Smooth muscle cell (in vitro differentiated cells): ENCODE measurements around the gene ASB1. TPM values are rescaled to one million over a fixed set of nuclear protein-coding genes. Genes with fewer than 3 reads are reported as not detected.
A peak's percentile ranks its signal among the peaks of the same experiment; 100 is the strongest.

Experiments
- DNase-seq: peaks from one replicate; lab custom pipeline; 2025; ENCODE audit not compliant: unreplicated experiment; lab: John Stamatoyannopoulos, UW
- H2AFZ ChIP-seq: fragments of 200-600 bp; sonication (generic); 2 replicates; pipeline ENCODE4 v1.6.0; 2016; ENCODE audit warnings: antibody characterized with exemption, low read depth, mild to moderate bottlenecking
- H3F3A ChIP-seq: fragments of 200-600 bp; sonication (generic); 2 replicates; pipeline ENCODE4 v1.6.0; 2017; ENCODE audit warnings: antibody characterized with exemption, low read depth
- H3K27ac ChIP-seq: fragments of 200-600 bp; sonication (generic); 2 replicates; pipeline ENCODE4 v1.5.1; 2016; ENCODE audit warnings: low read depth, mild to moderate bottlenecking
- H3K27me3 ChIP-seq: fragments of 200-600 bp; sonication (generic); 2 replicates; pipeline ENCODE4 v1.6.1; 2016; ENCODE audit warnings: low read depth, mild to moderate bottlenecking
- H3K36me3 ChIP-seq: fragments of 200-600 bp; sonication (generic); 2 replicates; pipeline ENCODE4 v1.5.1; 2016; ENCODE audit warnings: low read depth
- H3K4me1 ChIP-seq: fragments of 200-600 bp; sonication (generic); 2 replicates; pipeline ENCODE4 v1.5.1; 2016; ENCODE audit warnings: low read depth
- H3K4me2 ChIP-seq: fragments of 200-600 bp; sonication (generic); 2 replicates; pipeline ENCODE4 v1.6.0; 2016; ENCODE audit warnings: mild to moderate bottlenecking
- H3K4me3 ChIP-seq: fragments of 200-600 bp; sonication (generic); 2 replicates; pipeline ENCODE4 v1.5.1; 2016; ENCODE audit warnings: mild to moderate bottlenecking
- H3K79me2 ChIP-seq: fragments of 200-600 bp; sonication (generic); 2 replicates; pipeline ENCODE4 v1.6.0; 2016; ENCODE audit warnings: low read depth, mild to moderate bottlenecking
- H3K9ac ChIP-seq: fragments of 200-600 bp; sonication (generic); 2 replicates; pipeline ENCODE4 v1.6.0; 2016; ENCODE audit warnings: low read depth
- H3K9me3 ChIP-seq: fragments of 200-600 bp; sonication (generic); replicated peaks from 2 replicates; pipeline ENCODE4 v1.5.1; 2016; ENCODE audit warnings: low read depth
- H4K20me1 ChIP-seq: fragments of 200-600 bp; sonication (generic); 2 replicates; pipeline ENCODE4 v1.6.0; 2016; ENCODE audit warnings: low read depth
- WGBS: methylation state at CpG from one replicate; pipeline ENCODE4 v1.1.7; 2016; ENCODE audit warnings: low lambda C conversion rate; 5-methylcytosine and 5-hydroxymethylcytosine counted together
- polyA plus RNA-seq: library from polyadenylated mRNA; unstranded; fragments of >200 nt; fragmentation: Nextera tagmentation; extraction: Ambion mirVana; gene quantifications from 2 replicates; pipeline ENCODE4 v1.2.1, GENCODE V29; 2016
- total RNA-seq: library from RNA; depleted of rRNA; stranded (reverse); fragments of >200 nt; gene quantifications from 2 replicates; pipeline ENCODE4 v1.2.3, GENCODE V29; 2014
- TF ChIP-seq, protein P1 (sequence below): fragments of 200-600 bp; sonication (generic); IDR thresholded peaks from 2 replicates; pipeline ENCODE4 v1.5.1; 2017; ENCODE audit warnings: borderline replicate concordance, mild to moderate bottlenecking, antibody characterized with exemption; ENCODE audit not compliant: insufficient read depth, poor library complexity, severe bottlenecking

ASB1 gene
- total and polyA plus RNA-seq, 2 experiments from 2014 or later = 24.8 to 27.3 TPM

DNA sequence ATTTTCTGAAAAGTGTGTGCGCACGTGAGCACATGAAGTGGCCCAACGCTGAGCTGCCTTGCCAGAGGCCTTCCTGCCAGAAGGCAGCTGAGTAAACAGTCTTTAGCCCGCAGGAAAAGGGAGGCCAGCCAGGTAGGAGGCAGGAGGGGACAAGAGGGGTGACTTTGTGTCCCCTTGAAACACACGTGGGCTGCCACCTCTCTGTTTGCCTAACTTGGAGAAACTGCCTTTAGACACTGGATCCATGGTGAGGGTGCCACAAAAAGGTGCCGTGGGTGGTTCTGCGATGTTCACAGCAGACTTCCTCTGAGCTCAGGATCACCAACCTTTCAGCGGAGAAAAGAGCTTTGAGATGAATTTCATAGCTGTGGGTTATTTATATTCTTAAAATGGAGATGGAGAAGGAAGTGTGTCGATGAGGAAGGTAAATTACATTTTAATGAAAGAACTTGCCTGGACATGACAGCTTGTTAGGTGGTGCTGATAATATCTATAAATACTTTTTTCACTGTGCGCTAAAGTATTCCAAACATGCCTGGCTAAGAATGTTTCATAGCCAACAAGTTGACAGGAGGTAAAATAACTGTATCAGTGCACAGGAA, 36.6 kb upstream of the ASB1 start:
- Histone ChIP-seq H3K4me3 (no peak overlapping the region), H3K27me3 (no peaks in the 10 kb centered on the region), H3F3A (no peaks in the 10 kb centered on the region), H3K27ac (peak overlapping the region; percentile 66), H2AFZ (no peak overlapping the region), H3K4me1 (no peaks in the 10 kb centered on the region), H3K4me2 (no peak overlapping the region), H4K20me1 (no peaks in the 10 kb centered on the region), H3K36me3 (no peaks in the 10 kb centered on the region), H3K9ac (peak overlapping the region; percentile 33), H3K9me3 (no peaks in the 10 kb centered on the region), H3K79me2 (no peaks in the 10 kb centered on the region)
- 84% methylated on average over 10 of the region's 10 CpGs for WGBS
- TF ChIP-seq, protein P1, sequence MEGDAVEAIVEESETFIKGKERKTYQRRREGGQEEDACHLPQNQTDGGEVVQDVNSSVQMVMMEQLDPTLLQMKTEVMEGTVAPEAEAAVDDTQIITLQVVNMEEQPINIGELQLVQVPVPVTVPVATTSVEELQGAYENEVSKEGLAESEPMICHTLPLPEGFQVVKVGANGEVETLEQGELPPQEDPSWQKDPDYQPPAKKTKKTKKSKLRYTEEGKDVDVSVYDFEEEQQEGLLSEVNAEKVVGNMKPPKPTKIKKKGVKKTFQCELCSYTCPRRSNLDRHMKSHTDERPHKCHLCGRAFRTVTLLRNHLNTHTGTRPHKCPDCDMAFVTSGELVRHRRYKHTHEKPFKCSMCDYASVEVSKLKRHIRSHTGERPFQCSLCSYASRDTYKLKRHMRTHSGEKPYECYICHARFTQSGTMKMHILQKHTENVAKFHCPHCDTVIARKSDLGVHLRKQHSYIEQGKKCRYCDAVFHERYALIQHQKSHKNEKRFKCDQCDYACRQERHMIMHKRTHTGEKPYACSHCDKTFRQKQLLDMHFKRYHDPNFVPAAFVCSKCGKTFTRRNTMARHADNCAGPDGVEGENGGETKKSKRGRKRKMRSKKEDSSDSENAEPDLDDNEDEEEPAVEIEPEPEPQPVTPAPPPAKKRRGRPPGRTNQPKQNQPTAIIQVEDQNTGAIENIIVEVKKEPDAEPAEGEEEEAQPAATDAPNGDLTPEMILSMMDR = no peak
- DNase-seq = no peak

DNA sequence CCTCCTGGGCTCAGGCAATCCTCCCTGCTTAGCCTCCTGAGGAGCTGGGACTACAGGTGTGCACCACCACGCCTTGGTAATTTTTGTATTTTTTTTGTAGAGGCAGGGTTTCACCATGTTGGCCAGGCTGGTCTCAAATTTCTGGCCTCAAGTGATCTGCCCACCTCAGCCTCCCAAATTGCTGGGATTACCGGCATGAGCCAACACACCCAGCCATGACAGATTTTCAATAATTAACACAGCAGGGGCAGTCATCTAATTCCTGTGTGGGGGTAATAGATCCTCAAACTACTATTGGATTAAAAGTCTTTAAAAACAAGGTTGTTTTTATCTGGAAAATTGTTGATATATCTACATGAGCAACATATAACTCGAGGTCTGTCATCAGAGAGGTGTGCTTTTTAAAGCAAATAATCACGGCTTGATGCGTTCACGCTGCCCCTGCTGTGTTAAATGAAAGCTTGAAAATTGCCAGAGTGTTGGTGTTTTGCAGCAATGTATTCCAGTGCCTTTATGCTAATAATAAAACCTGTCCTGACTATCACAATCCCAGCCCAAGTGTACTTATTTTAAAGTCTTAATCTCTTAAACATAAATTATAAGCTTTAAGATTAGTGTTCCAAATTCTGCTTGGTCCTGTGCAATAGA, 35.6 kb upstream of the ASB1 start:
- H3K27ac ChIP-seq = no peak overlapping the region
- no peaks in the 10 kb centered on the region for H3K36me3 ChIP-seq
- H3K4me2 ChIP-seq = no peak overlapping the region
- DNase-seq = no peak
- H3K4me3 ChIP-seq = no peak overlapping the region
- no peaks in the 10 kb centered on the region for H3K9me3 ChIP-seq
- no peaks in the 10 kb centered on the region for H4K20me1 ChIP-seq
- H2AFZ ChIP-seq = no peak overlapping the region
- 91% methylated on average over 6 of the region's 6 CpGs for WGBS
- H3K9ac ChIP-seq = no peak overlapping the region
- no peaks in the 10 kb centered on the region for H3K79me2 ChIP-seq
- no peaks in the 10 kb centered on the region for H3K27me3 ChIP-seq
- TF ChIP-seq, protein P1 = no peak
- H3K4me1 ChIP-seq = no peaks in the 10 kb centered on the region
- no peaks in the 10 kb centered on the region for H3F3A ChIP-seq

DNA sequence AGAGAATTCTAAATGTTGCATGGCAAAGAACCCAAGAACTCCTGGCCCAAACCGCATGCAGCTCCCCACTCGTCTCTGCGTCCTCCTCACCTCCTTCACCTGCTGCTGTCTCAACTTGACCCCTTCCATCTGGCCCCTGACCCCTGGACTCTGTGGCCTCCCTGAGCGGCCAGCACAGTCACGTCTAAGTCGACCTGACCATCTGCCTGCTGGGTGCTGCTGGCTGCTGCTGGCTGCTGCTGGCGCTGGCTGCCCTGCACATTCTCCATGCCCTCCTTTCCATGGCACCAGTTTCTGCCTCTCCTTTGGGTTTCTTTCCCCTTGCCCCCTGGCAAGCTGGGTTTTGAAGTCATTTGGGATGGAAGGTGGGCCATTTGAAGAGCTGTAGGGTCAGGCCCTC, 30.1 kb upstream of the ASB1 start:
- no peaks in the 10 kb centered on the region for H4K20me1 ChIP-seq
- H3K9ac ChIP-seq = no peak overlapping the region
- no peaks in the 10 kb centered on the region for H3F3A ChIP-seq
- H3K36me3 ChIP-seq = peaks cover 6% of the 10 kb centered on the region
- no peaks in the 10 kb centered on the region for H3K9me3 ChIP-seq
- peaks cover 5% of the 10 kb centered on the region for H3K4me1 ChIP-seq
- WGBS = 98% methylated on average over 7 of the region's 7 CpGs
- no peaks in the 10 kb centered on the region for H3K79me2 ChIP-seq
- no peak overlapping the region for H2AFZ ChIP-seq
- DNase-seq = no peak
- no peak overlapping the region for H3K4me2 ChIP-seq
- H3K27ac ChIP-seq = no peak overlapping the region
- H3K27me3 ChIP-seq = no peaks in the 10 kb centered on the region
- H3K4me3 ChIP-seq = no peak overlapping the region
- TF ChIP-seq, protein P1 = no peak

DNA sequence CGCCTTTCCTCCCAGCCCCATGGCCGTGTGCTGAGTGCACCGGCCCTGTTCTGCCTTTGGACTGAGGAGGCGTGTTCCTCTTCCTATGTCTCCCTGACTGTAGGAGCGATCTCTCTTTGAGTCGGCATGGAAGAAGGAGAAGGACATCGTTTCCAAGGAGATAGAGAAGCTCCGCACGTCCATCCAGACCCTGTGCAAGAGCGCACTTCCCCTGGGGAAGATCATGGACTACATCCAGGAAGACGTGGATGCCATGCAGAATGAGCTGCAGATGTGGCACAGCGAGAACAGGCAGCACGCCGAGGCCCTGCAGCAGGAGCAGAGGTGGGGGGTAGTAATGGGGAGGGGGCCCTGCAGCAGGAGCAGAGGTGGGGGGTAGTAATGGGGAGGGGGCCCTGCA, 29.4 kb upstream of the ASB1 start:
- H3K27ac ChIP-seq = no peak overlapping the region
- H3K4me3 ChIP-seq = no peak overlapping the region
- H3K36me3 ChIP-seq = peaks cover 6% of the 10 kb centered on the region
- no peaks in the 10 kb centered on the region for H3K79me2 ChIP-seq
- no peak overlapping the region for H3K4me2 ChIP-seq
- H3K9ac ChIP-seq = no peak overlapping the region
- WGBS = 93% methylated on average over 12 of the region's 14 CpGs
- no peaks in the 10 kb centered on the region for H3F3A ChIP-seq
- no peaks in the 10 kb centered on the region for H3K27me3 ChIP-seq
- peaks cover 5% of the 10 kb centered on the region for H3K4me1 ChIP-seq
- H4K20me1 ChIP-seq = no peaks in the 10 kb centered on the region
- no peak overlapping the region for H2AFZ ChIP-seq
- H3K9me3 ChIP-seq = no peaks in the 10 kb centered on the region
- TF ChIP-seq, protein P1 = no peak
- no peak for DNase-seq
